ENCODE data around the gene CAPN13. TPM values are rescaled to one million over a fixed set of nuclear protein-coding genes. Genes with fewer than 3 reads are reported as not detected.

Gene CAPN13
- total RNA-seq, 6 donors from 2014 or later: 9.4 to 46.1 (median 17.5) TPM

DNA sequence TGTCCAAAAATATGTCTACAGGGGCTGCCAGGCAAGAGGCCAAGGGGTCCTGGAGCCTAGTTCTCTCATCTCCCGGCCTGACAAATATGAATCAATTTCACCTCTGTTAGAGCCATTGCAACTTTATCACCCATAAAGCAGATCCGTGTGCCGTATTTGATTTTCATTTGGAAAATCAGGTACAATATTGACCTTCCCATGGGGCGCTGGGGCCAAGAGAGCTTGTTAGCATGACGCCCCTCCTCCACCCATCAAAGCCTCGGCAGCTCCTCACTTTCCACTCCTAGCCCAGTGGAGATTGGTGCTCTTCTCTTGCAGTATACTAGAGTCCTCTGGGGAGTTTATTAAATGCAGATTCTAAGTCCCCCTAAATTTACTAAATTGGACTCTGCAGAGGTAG is 96.8 kb downstream of the CAPN13 start:
- TF ChIP-seq POLR2A (IDR thresholded peaks at IDR 0.05) (no peak), EP300 (IDR thresholded peaks at IDR 0.05) (no peak), POLR2AphosphoS5 (IDR thresholded peaks at IDR 0.05) (no peak)
- TF ChIP-seq, protein P1, sequence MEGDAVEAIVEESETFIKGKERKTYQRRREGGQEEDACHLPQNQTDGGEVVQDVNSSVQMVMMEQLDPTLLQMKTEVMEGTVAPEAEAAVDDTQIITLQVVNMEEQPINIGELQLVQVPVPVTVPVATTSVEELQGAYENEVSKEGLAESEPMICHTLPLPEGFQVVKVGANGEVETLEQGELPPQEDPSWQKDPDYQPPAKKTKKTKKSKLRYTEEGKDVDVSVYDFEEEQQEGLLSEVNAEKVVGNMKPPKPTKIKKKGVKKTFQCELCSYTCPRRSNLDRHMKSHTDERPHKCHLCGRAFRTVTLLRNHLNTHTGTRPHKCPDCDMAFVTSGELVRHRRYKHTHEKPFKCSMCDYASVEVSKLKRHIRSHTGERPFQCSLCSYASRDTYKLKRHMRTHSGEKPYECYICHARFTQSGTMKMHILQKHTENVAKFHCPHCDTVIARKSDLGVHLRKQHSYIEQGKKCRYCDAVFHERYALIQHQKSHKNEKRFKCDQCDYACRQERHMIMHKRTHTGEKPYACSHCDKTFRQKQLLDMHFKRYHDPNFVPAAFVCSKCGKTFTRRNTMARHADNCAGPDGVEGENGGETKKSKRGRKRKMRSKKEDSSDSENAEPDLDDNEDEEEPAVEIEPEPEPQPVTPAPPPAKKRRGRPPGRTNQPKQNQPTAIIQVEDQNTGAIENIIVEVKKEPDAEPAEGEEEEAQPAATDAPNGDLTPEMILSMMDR (IDR thresholded peaks at IDR 0.05): no peak
- DNase-seq (no peak), ATAC-seq (ENCODE audit: low FRiP score in 2 of 2) (no peak)
- Histone ChIP-seq H3K4me3 (no peak overlapping the region), H3K9me3 (no peaks in the 10 kb centered on the region), H3K27ac (no peak overlapping the region), H3K27me3 (no peaks in the 10 kb centered on the region), H3K36me3 (no peaks in the 10 kb centered on the region), H3K4me1 (peaks cover 0 to 7% (median 3%) of the 10 kb centered on the region in 4 donors)
- WGBS, 2 donors: 88 to 94% methylated on average over 6 of the region's 6 CpGs

DNA sequence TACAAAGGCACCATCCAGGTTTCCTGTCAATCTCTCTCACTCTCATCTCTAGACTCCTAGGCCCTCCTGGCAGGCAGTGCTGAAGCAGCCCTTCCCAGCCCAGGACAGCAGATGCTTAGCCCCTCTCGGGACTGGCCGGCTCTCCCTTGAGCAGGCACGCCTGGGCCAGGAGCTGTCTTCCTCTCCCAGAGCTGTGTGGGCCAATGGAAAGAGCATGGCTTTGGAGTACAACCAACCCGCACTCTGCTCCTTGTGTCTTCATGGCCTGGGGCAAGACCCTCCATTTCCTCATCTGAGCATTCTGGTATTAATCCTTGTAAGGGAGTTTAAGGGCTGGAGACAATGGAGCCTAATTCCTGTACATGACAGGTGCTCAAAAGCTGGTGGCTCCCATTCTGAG is 97.2 kb downstream of the CAPN13 start:
- DNase-seq: no peak
- WGBS, 2 donors: 93 to 95% methylated on average over 4 of the region's 4 CpGs

DNA sequence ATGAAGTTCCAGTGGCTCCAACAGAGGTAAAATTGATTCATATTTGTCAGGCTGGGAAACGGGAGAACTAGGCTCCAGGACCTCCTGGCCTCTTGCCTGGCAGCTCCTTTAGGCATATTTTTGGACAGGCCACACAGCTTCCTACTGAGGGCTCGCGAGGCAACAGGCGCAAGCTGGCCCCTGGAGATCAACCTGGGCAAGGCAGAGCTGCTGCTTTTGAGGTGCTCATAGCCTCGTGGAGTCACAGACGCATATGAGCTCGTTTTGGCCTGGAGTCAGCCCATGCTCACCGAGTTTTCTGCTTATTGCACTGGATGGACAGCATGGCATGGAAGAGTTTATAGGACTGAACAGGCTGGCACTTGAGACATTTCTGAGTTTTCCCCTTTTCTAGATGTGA is 97.7 kb downstream of the CAPN13 start:
- no peak for ATAC-seq (ENCODE audit: low FRiP score in 2 of 2)
- H3K27ac ChIP-seq: peak overlapping the region in 1 of 4 donors; percentile 13
- WGBS, 2 donors: 78 to 88% methylated on average over 7 to 8 of the region's 8 CpGs

More for the DNA sequence above, 97.2 kb downstream of the CAPN13 start:
- TF ChIP-seq, protein P1 (IDR thresholded peaks at IDR 0.05): no peak
- TF ChIP-seq POLR2AphosphoS5 (IDR thresholded peaks at IDR 0.05): no peak
- TF ChIP-seq EP300 (IDR thresholded peaks at IDR 0.05): no peak
- TF ChIP-seq POLR2A (IDR thresholded peaks at IDR 0.05): no peak
- Histone ChIP-seq H3K27me3 (no peaks in the 10 kb centered on the region), H3K36me3 (no peaks in the 10 kb centered on the region), H3K27ac (no peak overlapping the region), H3K4me3 (no peak overlapping the region), H3K9me3 (no peaks in the 10 kb centered on the region), H3K4me1 (peaks cover 0 to 7% (median 3%) of the 10 kb centered on the region in 4 donors)
- no peak for ATAC-seq (ENCODE audit: low FRiP score in 2 of 2)

DNA sequence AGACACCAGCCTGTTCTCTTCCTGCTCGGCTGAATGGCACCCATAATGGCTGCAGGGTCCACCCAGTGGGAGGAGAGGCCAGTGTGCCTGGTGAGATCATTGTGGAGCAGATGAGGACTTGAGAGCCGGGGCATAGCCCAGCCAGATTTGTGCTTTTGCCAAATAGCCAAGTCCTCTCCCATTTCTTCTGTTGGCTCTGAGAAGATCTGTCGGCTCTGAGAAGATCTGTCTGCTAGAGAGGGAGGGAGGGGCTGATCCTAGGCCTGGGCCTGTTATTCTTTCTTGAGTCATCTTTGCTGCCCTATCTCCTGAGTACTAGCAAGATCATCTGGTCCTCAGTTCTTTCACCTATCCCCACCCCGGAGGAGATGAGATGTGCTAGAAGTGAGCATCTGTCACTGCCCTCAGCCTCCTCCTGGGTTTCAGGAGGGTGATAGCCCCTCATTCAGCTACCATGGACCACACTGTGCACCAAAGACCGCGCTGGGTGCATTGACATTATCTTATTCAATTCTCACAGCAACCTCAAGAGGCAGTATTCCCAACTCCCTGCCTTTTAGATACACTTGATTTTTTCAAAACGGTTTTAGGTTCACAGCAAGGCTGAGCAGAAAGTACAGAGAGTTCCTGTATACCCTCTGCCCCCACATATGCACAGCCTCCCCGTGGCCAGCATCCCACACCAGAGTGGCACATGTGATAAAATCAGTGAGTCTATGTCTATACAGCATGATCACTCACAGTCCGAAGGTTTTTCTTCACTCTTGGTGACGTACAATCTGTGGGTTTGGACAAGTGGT is 98.6 kb downstream of the CAPN13 start:
- Histone ChIP-seq H3K4me1 (peaks cover 0 to 7% (median 3%) of the 10 kb centered on the region in 4 donors), H3K9me3 (no peaks in the 10 kb centered on the region), H3K27ac (peak overlapping the region in 3 of 4 donors; percentile 13 to 28 (median 26)), H3K4me3 (no peak overlapping the region), H3K27me3 (no peaks in the 10 kb centered on the region), H3K36me3 (no peaks in the 10 kb centered on the region)
- 68 to 72% methylated on average over 10 of the region's 10 CpGs for WGBS, 2 donors
- ATAC-seq (ENCODE audit: low FRiP score in 2 of 2): peak in 1 of 2 donors; percentile 72
- no peak for TF ChIP-seq EP300 (IDR thresholded peaks at IDR 0.05)
- TF ChIP-seq, protein P1 (IDR thresholded peaks at IDR 0.05): peak in 2 of 6 experiments; percentile 16 to 30
- DNase-seq: no peak

More for the DNA sequence above, 97.7 kb downstream of the CAPN13 start:
- TF ChIP-seq, protein P1 (IDR thresholded peaks at IDR 0.05): no peak
- TF ChIP-seq POLR2A (IDR thresholded peaks at IDR 0.05): no peak
- TF ChIP-seq EP300 (IDR thresholded peaks at IDR 0.05): no peak
- TF ChIP-seq POLR2AphosphoS5 (IDR thresholded peaks at IDR 0.05): no peak
- Histone ChIP-seq H3K27me3 (no peaks in the 10 kb centered on the region), H3K4me3 (no peak overlapping the region), H3K36me3 (no peaks in the 10 kb centered on the region), H3K9me3 (no peaks in the 10 kb centered on the region), H3K4me1 (peaks cover 0 to 7% (median 3%) of the 10 kb centered on the region in 4 donors)
- DNase-seq: no peak

Measured in upper lobe of left lung (tissue), 6 donors.